ENCODE results near the gene TMEM19. TPM values are rescaled to one million over a fixed set of nuclear protein-coding genes. Genes with fewer than 3 reads are reported as not detected.

Gene TMEM19
- total and polyA plus RNA-seq, 2 experiments from 2014 or later, result 6.5 to 14.1 TPM

GRCh38 chr12:71636704-71637115 lies 49.2 kb upstream of the TMEM19 start:
- H3K27ac Mint-ChIP-seq, result peak overlapping the region; percentile 54; the same call in 1 of the 2 replicates
- H3K36me3 Mint-ChIP-seq (ENCODE audit: low read depth), result peaks cover 66% of the 10 kb centered on the region
- Histone ChIP-seq H3K4me3 (no peak overlapping the region), H3K4me1 (ENCODE audit: insufficient read depth) (no peaks in the 10 kb centered on the region), H3K4me2 (no peak overlapping the region), H3K79me2 (replicated peaks; ENCODE audit: insufficient read depth) (no peaks in the 10 kb centered on the region), H3K27me3 (ENCODE audit: insufficient read depth) (no peaks in the 10 kb centered on the region), H2AFZ (no peak overlapping the region), H3K27ac (ENCODE audit: low read depth) (0 out of 2 replicates have a peak overlapping the region, but pooled peaks have one; percentile 22), H4K20me1 (replicated peaks; ENCODE audit: insufficient read depth) (no peaks in the 10 kb centered on the region), H3F3A (replicated peaks; ENCODE audit: low read depth) (no peaks in the 10 kb centered on the region), H3K9me2 (ENCODE audit: insufficient read depth) (no peaks in the 10 kb centered on the region), H3K36me3 (ENCODE audit: insufficient read depth) (peaks cover 54% of the 10 kb centered on the region; the same call in 1 of the 2 replicates)
- ATAC-seq, result peak; percentile 48; the same call in 2 of the 3 replicates
- H3K27me3 Mint-ChIP-seq (ENCODE audit: insufficient read depth, low read depth, poor library complexity), result no peaks in the 10 kb centered on the region
- TF ChIP-seq EZH2phosphoT487 (IDR thresholded peaks at IDR 0.05; ENCODE audit: unreplicated experiment), result no peak
- TF ChIP-seq, protein P1, sequence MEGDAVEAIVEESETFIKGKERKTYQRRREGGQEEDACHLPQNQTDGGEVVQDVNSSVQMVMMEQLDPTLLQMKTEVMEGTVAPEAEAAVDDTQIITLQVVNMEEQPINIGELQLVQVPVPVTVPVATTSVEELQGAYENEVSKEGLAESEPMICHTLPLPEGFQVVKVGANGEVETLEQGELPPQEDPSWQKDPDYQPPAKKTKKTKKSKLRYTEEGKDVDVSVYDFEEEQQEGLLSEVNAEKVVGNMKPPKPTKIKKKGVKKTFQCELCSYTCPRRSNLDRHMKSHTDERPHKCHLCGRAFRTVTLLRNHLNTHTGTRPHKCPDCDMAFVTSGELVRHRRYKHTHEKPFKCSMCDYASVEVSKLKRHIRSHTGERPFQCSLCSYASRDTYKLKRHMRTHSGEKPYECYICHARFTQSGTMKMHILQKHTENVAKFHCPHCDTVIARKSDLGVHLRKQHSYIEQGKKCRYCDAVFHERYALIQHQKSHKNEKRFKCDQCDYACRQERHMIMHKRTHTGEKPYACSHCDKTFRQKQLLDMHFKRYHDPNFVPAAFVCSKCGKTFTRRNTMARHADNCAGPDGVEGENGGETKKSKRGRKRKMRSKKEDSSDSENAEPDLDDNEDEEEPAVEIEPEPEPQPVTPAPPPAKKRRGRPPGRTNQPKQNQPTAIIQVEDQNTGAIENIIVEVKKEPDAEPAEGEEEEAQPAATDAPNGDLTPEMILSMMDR (conservative IDR thresholded peaks at IDR 0.05; ENCODE audit: low read depth in 2 of 2), result peak; percentile 74 to 92
- no peak overlapping the region for H3K4me3 Mint-ChIP-seq
- peak; percentile 93 for DNase-seq (ENCODE audit: low spot score)
- no peaks in the 10 kb centered on the region for H3K4me1 Mint-ChIP-seq
- H3K9me3 Mint-ChIP-seq, result no peaks in the 10 kb centered on the region

DNA sequence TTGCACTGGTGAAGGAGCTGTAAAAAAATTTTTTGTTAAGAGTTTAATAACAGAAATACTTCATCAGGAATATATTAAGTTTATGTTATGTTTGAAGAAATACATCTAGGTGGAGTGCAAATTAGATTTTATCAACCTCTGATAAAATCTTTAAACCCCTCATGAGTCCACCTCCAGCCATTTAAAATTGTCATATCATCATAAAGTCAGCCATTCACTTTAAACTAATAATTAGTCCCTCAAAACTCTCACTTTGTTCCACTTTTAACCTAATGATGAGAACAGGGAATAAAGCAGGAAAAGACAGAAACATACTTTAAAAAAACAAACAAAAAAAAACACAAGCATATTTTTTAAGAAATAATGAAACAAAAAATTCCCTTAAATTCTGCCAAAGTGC lies 47.4 kb upstream of the TMEM19 start:
- ATAC-seq, result no peak
- no peaks in the 10 kb centered on the region for H4K20me1 ChIP-seq (replicated peaks; ENCODE audit: insufficient read depth)
- no peak overlapping the region for H3K4me3 Mint-ChIP-seq
- TF ChIP-seq EZH2 (IDR thresholded peaks at IDR 0.05; ENCODE audit: low read depth, unreplicated experiment) (no peak), ZNF114 (CRISPR knock-in tag; IDR thresholded peaks at IDR 0.05) (no peak), POLR2AphosphoS5 (IDR thresholded peaks at IDR 0.05; ENCODE audit: low read depth) (no peak), REST (IDR thresholded peaks at IDR 0.05; ENCODE audit: unreplicated experiment) (no peak)
- TF ChIP-seq, protein P2, sequence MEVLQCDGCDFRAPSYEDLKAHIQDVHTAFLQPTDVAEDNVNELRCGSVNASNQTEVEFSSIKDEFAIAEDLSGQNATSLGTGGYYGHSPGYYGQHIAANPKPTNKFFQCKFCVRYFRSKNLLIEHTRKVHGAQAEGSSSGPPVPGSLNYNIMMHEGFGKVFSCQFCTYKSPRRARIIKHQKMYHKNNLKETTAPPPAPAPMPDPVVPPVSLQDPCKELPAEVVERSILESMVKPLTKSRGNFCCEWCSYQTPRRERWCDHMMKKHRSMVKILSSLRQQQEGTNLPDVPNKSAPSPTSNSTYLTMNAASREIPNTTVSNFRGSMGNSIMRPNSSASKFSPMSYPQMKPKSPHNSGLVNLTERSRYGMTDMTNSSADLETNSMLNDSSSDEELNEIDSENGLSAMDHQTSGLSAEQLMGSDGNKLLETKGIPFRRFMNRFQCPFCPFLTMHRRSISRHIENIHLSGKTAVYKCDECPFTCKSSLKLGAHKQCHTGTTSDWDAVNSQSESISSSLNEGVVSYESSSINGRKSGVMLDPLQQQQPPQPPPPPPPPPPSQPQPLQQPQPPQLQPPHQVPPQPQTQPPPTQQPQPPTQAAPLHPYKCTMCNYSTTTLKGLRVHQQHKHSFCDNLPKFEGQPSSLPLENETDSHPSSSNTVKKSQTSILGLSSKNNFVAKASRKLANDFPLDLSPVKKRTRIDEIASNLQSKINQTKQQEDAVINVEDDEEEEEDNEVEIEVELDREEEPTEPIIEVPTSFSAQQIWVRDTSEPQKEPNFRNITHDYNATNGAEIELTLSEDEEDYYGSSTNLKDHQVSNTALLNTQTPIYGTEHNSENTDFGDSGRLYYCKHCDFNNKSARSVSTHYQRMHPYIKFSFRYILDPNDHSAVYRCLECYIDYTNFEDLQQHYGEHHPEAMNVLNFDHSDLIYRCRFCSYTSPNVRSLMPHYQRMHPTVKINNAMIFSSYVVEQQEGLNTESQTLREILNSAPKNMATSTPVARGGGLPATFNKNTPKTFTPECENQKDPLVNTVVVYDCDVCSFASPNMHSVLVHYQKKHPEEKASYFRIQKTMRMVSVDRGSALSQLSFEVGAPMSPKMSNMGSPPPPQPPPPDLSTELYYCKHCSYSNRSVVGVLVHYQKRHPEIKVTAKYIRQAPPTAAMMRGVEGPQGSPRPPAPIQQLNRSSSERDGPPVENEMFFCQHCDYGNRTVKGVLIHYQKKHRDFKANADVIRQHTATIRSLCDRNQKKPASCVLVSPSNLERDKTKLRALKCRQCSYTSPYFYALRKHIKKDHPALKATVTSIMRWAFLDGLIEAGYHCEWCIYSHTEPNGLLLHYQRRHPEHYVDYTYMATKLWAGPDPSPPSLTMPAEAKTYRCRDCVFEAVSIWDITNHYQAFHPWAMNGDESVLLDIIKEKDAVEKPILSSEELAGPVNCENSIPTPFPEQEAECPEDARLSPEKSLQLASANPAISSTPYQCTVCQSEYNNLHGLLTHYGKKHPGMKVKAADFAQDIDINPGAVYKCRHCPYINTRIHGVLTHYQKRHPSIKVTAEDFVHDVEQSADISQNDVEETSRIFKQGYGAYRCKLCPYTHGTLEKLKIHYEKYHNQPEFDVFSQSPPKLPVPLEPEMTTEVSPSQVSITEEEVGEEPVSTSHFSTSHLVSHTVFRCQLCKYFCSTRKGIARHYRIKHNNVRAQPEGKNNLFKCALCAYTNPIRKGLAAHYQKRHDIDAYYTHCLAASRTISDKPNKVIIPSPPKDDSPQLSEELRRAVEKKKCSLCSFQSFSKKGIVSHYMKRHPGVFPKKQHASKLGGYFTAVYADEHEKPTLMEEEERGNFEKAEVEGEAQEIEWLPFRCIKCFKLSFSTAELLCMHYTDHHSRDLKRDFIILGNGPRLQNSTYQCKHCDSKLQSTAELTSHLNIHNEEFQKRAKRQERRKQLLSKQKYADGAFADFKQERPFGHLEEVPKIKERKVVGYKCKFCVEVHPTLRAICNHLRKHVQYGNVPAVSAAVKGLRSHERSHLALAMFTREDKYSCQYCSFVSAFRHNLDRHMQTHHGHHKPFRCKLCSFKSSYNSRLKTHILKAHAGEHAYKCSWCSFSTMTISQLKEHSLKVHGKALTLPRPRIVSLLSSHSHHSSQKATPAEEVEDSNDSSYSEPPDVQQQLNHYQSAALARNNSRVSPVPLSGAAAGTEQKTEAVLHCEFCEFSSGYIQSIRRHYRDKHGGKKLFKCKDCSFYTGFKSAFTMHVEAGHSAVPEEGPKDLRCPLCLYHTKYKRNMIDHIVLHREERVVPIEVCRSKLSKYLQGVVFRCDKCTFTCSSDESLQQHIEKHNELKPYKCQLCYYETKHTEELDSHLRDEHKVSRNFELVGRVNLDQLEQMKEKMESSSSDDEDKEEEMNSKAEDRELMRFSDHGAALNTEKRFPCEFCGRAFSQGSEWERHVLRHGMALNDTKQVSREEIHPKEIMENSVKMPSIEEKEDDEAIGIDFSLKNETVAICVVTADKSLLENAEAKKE (CRISPR knock-in tag; IDR thresholded peaks at IDR 0.05), result no peak
- TF ChIP-seq, protein P1 (conservative IDR thresholded peaks at IDR 0.05; ENCODE audit: low read depth in 2 of 2), result no peak

More for the DNA sequence above, 47.4 kb upstream of the TMEM19 start:
- H3K27ac ChIP-seq (ENCODE audit: low read depth), result no peak overlapping the region
- H2AFZ ChIP-seq, result no peak overlapping the region
- H3K36me3 ChIP-seq (ENCODE audit: insufficient read depth), result peaks cover 49% of the 10 kb centered on the region
- DNase-seq (ENCODE audit: low spot score), result no peak
- H3K9me2 ChIP-seq (ENCODE audit: insufficient read depth), result no peaks in the 10 kb centered on the region
- H3K79me2 ChIP-seq (replicated peaks; ENCODE audit: insufficient read depth), result no peaks in the 10 kb centered on the region
- H3F3A ChIP-seq (replicated peaks; ENCODE audit: low read depth), result no peaks in the 10 kb centered on the region
- H3K4me3 ChIP-seq, result no peak overlapping the region
- no peak overlapping the region for H3K4me2 ChIP-seq
- peaks cover 61% of the 10 kb centered on the region for H3K36me3 Mint-ChIP-seq (ENCODE audit: low read depth)
- no peaks in the 10 kb centered on the region for H3K27me3 Mint-ChIP-seq (ENCODE audit: insufficient read depth, low read depth, poor library complexity)
- H3K27me3 ChIP-seq (ENCODE audit: insufficient read depth), result no peaks in the 10 kb centered on the region
- no peaks in the 10 kb centered on the region for H3K4me1 Mint-ChIP-seq
- H3K9me3 Mint-ChIP-seq, result no peaks in the 10 kb centered on the region
- H3K4me1 ChIP-seq (ENCODE audit: insufficient read depth), result no peaks in the 10 kb centered on the region
- no peak overlapping the region for H3K27ac Mint-ChIP-seq
